AG09309 (cell line): Measurements from ENCODE around the gene CEBPE.

Source experiments
- DNase-seq: peaks from one replicate; pipeline ENCODE4 v3.0.0-alpha.2; 2010; ENCODE audit warnings: low read depth
- H3K4me3 ChIP-seq: 2 replicates; pipeline ENCODE4 v1.5.1; 2011; ENCODE audit warnings: mild to moderate bottlenecking, low read depth, low read length, moderate library complexity; ENCODE audit not compliant: control insufficient read depth
- CTCF ChIP-seq: IDR thresholded peaks from 2 replicates; pipeline ENCODE4 v1.5.1; 2011; ENCODE audit warnings: mild to moderate bottlenecking, low read depth, low read length, inconsistent platforms; ENCODE audit not compliant: insufficient read depth, control insufficient read depth; ENCODE audit errors: missing control alignments

CEBPE gene

GRCh38 chr14:23162800-23163199 lies 43.7 kb upstream of the CEBPE start:
- H3K4me3 ChIP-seq, result no peak overlapping the region
- DNase-seq, result no peak
- no peak for TF ChIP-seq CTCF

- DNase-seq, result no peak
- H3K4me3 ChIP-seq, result no peak overlapping the region
- no peak for TF ChIP-seq CTCF
These were observed 43.0 kb upstream of the CEBPE start for GRCh38 chr14:23162005-23162404.

- TF ChIP-seq CTCF, result no peak
- peak; percentile 62 for DNase-seq
These were observed 42.0 kb upstream of the CEBPE start for GRCh38 chr14:23160924-23161522.

GRCh38 chr14:23159532-23159931 lies 40.5 kb upstream of the CEBPE start:
- no peak overlapping the region for H3K4me3 ChIP-seq
- no peak for DNase-seq
- TF ChIP-seq CTCF, result no peak

More at GRCh38 chr14:23160924-23161522, 42.0 kb upstream of the CEBPE start:
- H3K4me3 ChIP-seq, result no peak overlapping the region

- TF ChIP-seq CTCF, result no peak
- no peak for DNase-seq
- no peak overlapping the region for H3K4me3 ChIP-seq
These were observed 39.7 kb upstream of the CEBPE start for GRCh38 chr14:23158779-23159178.

GRCh38 chr14:23154964-23155587 lies 36.0 kb upstream of the CEBPE start:
- TF ChIP-seq CTCF, result no peak
- DNase-seq, result peak; percentile 78
- H3K4me3 ChIP-seq, result no peak overlapping the region
